HG02885 (cell line): ENCODE data around the gene UNC5C.

Experiments used
- ATAC-seq: cut with Tn5 transposase; IDR thresholded peaks from one replicate; pipeline ENCODE4 v1.9.1; 2021; ENCODE audit warnings: mild to moderate bottlenecking; ENCODE audit not compliant: unreplicated experiment, poor library complexity

The UNC5C gene

DNA sequence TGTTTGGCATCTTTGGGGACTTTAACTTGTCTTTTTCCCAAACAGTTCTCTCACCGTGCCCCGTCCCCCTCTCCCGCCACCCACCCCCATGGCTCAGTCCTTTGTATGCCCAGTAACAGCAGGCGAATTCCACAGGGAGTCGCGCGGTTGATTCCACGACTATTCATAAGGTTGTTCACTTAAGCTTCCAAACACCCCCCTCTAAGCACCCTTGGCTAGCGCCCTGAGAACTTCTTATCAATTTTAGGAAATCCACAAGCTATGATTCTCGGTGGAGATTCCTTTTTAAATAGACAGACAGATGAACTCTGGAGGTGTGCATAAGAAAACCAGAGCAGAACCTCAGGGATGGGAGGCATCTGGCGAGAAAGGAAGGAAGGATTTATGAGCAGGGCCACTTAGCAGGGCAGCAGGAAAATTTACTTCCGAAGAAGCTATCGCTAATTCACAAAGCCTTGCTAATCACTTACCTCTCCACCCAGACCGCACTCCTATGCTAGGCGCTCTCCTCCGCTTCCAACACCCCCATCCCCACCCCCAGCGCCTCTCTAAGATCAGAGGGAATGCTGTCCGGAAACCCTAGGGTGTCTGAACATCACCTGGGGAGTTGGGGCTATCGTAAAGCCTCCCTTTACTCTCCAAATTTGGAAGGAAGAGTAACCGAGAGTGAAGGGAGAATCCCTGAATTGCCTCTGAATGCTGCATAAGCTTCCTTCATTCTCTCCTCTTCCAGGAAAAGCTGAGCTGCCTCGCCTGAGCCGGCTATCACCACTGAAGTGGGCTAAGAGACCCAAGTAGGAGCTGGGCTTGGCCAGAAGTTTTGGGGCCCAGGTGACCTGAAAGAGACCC, 1.7 kb downstream of the UNC5C start:
- ATAC-seq: no peak

DNA sequence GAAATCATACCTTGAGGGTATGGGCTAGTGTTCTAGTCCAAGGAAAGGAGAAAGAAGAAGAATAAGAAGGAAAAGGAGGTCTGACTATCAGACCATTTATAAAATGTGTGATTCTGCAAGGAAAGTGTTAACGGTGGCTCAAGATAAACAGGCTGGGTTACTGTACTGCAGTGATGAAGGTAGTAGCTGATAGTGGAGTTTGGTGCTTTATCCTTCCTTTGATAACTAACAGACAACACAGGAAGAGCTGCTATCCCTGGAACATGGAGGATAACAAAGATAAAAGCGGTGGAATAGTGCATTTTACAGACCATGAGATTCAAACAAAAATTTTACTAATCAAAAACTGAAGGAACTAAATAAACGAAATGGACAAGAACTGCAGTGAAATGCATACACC, 2.6 kb downstream of the UNC5C start:
- ATAC-seq: no peak

DNA sequence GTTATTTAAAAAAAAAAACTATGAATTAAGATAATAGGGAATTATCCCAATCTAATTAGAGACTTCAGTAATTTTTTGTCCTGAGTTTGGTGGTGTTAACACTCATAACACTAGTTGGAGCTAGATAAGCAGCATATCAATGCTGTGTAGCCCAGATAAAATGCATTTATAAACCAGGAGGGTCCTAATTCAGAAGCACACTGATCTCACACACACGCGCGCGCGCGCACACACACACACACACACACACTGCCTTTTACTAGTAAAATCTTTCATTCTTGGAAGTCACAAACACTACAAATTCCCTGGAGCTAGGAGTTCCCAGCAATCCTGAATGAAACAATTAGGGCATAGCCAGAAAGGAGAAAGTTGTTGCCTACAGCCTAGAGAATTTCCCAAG, 3.2 kb downstream of the UNC5C start:
- no peak for ATAC-seq

DNA sequence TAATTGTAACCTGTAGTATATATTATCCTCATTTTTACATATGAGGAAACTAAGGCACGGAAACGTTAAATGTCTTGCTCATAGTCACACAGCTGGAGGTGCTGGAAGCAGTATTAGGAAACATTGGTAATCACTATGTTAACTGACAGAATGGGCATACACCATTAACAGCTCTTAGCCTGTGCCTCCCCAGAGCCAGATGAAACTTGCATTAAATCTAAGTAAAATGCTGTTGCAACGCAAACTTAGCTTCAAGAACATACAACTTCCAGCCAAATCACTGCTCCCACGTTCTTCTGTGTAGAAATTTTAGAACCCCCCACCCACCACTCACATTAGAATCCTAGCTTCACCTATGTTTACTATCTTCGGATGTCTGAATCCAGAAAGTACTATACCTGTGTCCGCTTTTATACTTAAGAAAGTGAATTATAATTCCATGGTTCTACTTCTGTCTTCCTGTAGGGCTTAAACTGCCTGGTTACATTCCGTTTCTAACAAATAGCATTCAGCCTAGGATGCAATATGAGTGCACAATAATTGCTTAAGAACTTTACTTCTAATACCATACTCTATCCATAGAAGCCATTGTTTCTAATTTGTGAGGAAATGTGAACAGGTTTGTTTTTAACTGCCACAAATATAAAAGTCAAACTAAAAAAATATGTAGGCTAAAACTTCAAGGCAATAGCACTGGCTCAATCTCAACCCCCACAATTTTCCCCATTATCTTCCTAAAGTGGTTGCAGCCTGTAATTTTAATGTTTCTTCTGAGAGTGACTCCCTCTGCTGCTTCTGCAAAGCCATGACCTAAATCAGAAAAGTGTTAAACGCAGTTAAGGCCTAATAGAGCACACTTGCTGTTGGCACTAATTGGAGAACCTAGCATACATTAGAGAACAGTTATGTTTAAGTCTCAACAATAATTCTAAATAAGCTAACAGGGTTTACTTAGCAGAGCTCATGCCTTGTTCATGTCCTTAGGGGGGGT, 4.4 kb downstream of the UNC5C start:
- ATAC-seq: no peak

DNA sequence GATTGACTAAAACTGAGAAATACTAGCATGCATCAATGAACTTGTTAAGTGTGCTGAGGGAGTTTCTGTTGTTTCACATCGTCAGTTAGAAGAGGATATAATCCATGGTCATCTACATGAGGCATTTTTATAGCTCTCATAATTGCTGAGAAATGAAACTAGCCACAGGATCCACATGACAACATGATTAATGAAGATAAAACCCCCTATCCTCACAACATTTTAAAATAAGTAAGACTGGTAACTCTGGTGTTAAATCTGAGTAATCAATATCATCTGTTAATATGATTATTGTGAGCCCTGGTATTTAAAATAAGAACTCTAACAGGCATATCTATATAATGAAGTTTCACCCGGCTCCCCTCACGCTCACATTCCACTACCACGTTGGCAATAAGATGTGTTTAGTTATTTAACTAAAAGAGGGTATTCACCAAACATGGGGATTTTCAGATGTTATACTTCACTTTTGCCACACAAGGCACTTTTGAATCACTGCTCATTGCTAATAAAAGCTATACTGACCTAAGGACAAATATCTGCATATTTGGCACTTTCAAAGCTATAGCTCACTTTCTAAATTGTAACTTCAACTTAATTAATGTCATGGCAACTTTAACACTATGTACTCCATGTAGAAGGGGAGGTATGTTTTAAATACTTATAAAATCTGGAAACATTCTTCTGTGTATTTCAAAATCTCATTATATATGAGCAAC, 6.7 kb downstream of the UNC5C start:
- no peak for ATAC-seq

DNA sequence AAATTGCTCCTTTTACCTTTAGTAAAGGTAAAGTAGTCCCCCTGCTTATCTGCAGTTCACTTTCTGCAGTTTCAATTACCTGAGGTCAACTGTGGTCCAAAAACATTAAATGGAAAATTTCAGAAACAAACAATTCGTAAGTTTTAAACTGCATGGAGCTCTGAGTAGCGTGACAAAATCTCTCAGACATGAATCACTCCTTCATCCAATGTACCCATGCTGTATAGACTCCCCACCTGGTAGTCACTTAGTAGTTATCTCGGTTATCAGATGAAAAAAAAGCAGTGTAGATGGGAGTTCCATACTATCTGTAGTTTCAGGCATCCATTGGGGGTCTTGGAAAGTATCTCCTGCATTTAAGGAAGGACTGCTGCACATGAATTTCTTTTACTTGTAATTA, 7.7 kb downstream of the UNC5C start:
- no peak for ATAC-seq

DNA sequence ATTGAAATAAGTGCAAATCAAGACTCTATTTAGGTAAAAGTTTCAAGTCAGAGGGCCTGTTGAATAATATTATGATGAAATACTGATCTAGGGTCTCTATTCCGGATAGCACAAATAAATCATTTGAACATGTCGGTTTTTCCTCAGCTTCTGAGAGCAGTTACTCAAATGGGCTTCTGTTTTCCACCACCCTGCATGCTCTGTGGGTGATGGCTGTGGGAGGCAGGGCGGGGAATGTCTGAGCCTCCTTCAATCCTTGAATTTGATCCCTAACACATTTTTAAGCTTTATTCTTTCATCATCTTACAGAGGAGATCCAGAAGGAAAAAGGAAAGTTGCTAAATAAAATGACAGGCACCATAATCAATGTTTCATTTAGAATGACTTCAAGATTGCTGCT, 8.5 kb downstream of the UNC5C start:
- no peak for ATAC-seq

DNA sequence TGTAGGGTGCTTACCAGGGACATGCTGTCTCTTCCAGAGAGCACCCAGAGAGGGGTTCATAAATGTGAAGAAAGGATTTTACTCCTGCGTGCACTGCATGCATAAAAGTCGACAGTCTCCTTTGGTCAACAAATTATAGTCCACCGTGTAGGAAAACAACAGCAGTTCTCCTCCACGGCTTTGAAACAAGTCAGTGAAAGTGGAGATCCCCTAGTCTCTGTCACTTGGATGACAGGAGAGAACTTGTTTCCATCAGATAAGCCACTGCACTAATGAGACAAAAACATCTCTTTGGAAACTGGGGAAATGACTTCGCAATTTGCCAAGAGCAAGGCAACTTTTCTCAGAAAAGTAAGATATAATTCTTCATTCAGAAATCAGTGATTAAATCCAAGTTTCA, 9.7 kb downstream of the UNC5C start:
- no peak for ATAC-seq

DNA sequence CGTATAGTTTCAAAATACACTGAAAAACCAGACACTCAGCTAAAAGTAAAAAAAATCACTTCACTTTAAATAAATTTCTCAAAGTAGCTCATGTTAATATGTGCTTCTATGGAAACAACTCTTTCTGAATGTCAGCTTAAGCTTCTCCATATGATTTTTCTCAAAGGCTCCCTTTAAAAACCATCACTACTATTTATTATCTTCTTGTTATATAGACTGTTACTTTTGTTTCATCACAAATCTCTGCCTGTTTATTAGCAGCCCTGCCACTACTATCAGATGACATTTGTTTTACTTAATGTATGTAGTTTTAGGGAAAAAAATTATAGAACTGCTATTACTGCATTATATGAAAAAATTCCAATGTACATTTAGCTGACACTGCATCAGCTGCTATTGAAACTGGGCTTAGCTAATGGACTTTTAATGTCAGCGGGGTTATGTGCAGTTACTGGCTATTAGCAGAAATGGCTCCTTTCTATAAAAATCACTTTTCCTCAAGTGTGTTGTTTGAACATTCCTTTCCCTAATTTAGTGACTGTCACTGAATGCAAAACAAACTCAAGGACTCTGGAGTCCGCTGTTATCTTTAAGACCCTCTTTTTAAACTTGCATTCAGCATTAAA, 10.8 kb downstream of the UNC5C start:
- ATAC-seq: no peak

DNA sequence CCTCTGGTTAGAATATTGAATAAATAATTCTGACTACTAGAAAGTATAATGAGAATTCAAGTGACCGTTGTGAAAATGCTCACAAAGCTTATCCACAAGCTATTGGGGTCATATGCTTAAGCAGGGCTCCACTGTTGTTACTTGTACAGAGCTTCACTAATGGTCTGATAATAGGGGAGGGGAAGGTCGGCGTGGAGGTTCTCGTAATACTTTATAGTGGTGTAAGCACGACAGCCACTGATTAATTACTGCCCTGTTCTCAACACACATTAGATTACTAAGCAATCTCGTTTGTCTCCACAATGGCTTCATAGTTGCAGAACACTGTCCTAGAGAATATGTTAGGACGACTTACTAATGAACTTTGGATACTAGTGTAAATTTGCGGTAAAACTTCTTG, 11.6 kb downstream of the UNC5C start:
- ATAC-seq: no peak

DNA sequence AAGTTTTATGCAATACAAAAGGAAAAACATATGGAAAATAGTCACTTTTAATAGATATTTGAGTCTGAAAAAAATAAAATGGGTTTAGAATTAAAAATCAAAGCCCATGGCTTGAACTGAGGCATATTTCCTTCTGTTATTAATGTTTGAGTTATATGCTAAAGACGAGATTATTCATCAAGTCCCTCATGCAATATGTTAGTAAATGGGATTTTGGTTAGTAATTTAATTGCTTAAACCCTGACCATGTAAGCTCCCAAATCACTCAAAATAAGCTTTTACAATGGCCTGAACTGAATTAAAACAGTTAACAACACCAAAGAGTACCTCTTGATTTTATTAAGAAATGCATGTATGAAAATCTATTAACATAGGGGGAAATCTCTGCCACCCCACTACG, 12.1 kb downstream of the UNC5C start:
- ATAC-seq: no peak

DNA sequence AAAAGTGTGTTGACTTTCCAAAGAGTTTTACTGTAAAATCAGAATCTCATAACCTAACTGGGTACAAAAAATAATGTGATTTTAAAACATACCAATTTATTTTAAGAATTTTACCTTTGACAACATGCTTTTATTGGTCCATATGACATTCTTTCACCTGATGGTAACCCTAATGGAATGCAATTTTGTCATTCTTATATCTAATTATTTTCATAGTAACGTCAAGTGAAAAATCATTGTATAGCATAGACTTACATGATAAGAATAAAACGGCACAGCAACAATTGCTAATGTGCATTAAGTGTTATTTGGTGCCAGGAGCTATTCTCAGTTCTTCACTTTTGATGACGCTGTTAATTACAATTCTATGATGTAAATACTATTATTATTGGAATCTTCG, 13.6 kb downstream of the UNC5C start:
- no peak for ATAC-seq

DNA sequence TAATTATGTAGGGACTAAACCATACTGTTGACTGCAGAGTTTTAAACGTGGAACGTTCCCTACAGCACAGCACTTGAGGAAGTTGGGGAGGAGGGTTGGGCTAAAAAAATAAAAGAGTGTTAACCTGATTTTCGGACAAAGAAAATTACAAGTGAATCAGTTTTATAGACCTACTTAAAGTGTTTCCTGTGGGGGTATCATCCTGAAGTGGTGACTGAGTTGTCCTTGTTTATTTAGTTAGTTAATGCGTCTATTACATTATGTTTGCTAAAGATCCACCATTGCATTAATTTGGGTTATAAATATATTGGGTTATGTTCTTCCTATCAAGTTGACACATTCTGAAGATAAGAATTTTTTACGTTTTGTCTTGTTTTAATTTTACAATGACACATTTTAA, 14.7 kb downstream of the UNC5C start:
- ATAC-seq: no peak

DNA sequence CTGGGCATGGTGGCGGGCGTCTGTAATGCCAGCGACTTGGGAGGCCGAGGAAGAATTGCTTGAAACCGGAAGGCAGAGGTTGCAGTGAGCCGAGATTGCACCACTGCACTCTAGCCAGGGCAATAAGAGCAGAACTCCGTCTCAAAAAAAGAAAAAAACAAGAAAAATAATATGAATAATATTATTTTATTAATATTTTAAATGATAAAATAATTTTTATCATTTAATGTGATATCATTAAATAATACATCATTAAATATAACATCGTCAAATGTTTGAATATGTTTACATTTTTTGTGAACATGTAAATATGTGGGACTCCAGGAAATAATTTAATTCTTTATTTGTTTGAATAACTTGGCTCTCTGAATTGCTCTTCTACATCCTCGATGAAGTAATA, 15.5 kb downstream of the UNC5C start:
- ATAC-seq: no peak

DNA sequence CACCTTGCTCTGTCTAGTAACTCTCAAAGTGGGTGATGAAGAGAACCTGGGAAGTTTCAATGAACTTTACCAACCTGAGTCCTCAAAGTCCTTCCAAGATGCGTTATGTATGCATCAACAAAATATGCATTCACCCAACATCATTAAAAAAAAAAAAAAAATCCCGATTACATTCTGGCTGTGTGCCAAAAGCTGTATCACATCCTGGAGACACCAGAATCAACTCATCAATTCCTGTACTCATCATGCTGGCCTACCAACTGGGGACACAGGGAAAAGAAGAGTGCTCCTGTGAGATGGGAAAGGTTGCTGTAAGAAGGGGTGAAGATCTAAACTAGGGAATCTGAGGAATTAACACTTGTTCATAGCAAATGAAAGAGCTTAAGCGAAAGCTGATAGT, 16.5 kb downstream of the UNC5C start:
- ATAC-seq: no peak

DNA sequence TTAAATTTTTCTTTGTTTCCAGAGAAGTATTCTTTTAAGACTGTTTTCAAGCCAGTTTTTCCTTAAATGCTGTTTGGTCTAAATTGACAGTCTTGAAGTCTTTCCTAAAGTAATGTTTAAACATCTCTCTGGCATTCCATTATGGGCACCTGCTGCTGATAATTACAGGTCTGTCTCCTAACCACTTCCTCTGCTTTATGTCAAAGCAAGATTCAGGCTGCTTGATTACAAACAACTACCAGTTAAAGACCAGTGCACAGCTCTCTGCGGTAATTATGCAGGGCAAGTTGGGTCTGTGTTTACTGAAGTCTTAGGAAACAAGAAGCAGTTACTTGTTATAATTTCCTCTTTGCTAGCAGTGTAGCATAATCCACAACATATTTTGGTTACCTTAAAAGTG, 17.6 kb downstream of the UNC5C start:
- ATAC-seq: no peak

DNA sequence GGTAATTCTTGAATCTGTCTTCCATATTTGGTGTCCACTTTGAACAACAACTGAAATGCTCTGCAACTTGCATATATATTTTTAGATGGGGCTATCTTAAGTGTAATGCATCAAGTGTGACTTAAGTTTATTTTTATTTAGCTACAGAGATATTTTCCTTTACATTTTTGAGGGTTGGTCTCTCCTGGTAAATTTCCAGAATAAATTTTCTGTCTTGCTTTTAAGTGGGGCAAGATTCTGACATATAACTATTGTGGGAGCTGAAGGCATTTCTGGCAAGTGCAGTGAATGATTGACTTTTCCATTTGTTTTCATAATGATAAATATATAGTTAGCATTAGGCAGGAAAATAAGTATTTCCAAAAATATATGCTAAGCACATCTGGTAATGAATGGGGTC, 18.8 kb downstream of the UNC5C start:
- ATAC-seq: no peak

DNA sequence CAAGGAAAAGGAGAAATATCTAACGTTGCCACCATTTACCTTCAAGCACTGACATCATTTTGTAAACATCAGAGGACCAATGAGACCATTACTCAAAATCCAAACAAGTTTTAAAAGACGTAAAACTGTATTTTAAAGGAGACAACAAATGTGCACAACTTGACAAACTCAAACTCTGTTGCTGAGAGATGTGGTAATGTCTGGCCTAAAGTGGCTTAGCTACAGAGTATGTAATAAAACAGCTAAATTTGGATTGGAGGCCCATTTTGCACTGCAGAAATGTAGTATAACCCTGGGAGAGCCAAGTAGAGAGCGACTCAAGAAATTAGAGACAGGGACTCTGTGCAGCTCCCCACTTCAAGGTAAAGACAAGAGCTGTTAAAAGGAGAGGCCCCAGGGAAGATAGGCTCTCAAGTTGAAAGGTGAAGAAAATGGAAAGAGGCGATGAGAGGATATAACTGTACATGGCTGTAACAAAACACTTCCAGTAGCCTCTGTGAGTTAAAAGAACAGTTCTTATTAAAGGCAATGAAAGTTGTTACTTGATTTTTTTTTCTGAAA, 20.3 kb downstream of the UNC5C start:
- no peak for ATAC-seq

DNA sequence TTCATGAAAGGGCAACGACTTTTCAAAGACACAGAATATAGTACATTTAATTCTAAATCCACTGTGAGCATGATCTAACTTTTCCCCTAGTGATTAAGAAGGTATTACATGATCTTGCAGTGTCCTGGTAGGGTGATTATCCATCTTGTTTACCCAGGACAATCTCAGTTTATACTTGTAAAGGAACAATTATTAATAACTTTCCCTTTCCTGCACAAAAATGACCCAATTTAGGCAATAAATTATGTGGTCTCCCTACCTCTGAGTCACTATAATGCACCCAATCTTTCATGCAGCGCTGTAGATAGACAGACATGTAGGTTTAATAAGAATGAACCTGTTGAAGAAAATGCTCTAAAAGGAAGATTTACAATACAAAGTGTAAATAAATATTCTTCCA, 22.7 kb downstream of the UNC5C start:
- ATAC-seq: no peak

DNA sequence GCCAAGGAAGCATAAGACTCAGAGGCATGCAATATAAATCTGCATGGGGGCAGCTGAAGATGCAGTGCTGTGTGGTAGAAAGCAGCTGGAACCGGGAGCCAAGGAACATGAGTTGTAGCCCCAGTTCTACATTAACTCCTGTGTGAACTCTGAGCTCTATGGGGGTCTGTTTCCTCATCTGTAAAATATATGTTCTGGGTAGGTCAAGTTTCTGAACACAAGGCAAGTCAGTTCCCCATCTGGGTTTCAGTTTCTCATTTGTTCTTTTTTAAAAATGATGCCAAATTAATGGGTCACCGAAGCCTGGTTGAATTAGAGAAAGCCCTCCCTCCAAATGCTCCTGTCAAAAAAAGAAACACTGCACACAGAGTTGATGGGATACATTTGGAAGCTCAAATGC, 24.0 kb downstream of the UNC5C start:
- no peak for ATAC-seq
